Loucy (cell line): ENCODE data around the gene TTLL1.

Experiments used
- H2AFZ ChIP-seq: fragments of 200-600 bp; sonication (generic); 2 replicates; pipeline ENCODE4 v1.6.0; 2016; ENCODE audit warnings: antibody characterized with exemption, mild to moderate bottlenecking, low read length, moderate library complexity
- H3F3A ChIP-seq: fragments of 200-600 bp; 2 replicates; pipeline ENCODE4 v1.6.0; 2016; ENCODE audit warnings: antibody characterized with exemption, low read depth, mild to moderate bottlenecking
- H3K27me3 ChIP-seq: fragments of 200-600 bp; sonication (generic); 2 replicates; pipeline ENCODE4 v1.6.1; 2014; ENCODE audit warnings: low read length, mild to moderate bottlenecking; ENCODE audit not compliant: insufficient read depth, poor library complexity, severe bottlenecking
- H3K36me3 ChIP-seq: fragments of 200-600 bp; sonication (generic); 2 replicates; pipeline ENCODE4 v1.6.1; 2016; ENCODE audit warnings: low read length; ENCODE audit not compliant: insufficient read depth
- H3K4me1 ChIP-seq: fragments of 200-600 bp; sonication (generic); 2 replicates; pipeline ENCODE4 v1.5.1; 2014; ENCODE audit warnings: low read length, mild to moderate bottlenecking; ENCODE audit not compliant: insufficient read depth, poor library complexity, severe bottlenecking
- H3K4me2 ChIP-seq: fragments of 200-600 bp; sonication (generic); 2 replicates; pipeline ENCODE4 v1.6.0; 2014; ENCODE audit warnings: antibody characterized with exemption, low read length, low read depth, mild to moderate bottlenecking; ENCODE audit not compliant: poor library complexity, severe bottlenecking
- H3K4me3 ChIP-seq: fragments of 200-600 bp; sonication (generic); 2 replicates; pipeline ENCODE4 v1.5.1; 2014; ENCODE audit warnings: low read length, mild to moderate bottlenecking, mixed read lengths; ENCODE audit not compliant: poor library complexity, severe bottlenecking
- H3K79me2 ChIP-seq: fragments of 200-600 bp; sonication (generic); 2 replicates; pipeline ENCODE4 v1.6.1; 2014; ENCODE audit warnings: low read length; ENCODE audit not compliant: insufficient read depth
- H3K9ac ChIP-seq: fragments of 200-600 bp; sonication (generic); 2 replicates; pipeline ENCODE4 v1.6.0; 2014; ENCODE audit warnings: mild to moderate bottlenecking, low read depth, low read length, moderate library complexity; ENCODE audit not compliant: poor library complexity, severe bottlenecking
- H3K9me2 ChIP-seq: fragments of 200-600 bp; sonication (generic); replicated peaks from 2 replicates; pipeline ENCODE4 v1.6.1; 2016; ENCODE audit warnings: low read depth, low read length, mixed read lengths
- H3K9me3 ChIP-seq: fragments of 200-600 bp; sonication (generic); 2 replicates; pipeline ENCODE4 v1.6.1; 2014; ENCODE audit warnings: mild to moderate bottlenecking, antibody characterized with exemption, low read length, low read depth; ENCODE audit not compliant: insufficient read depth
- H4K20me1 ChIP-seq: fragments of 200-600 bp; sonication (generic); 2 replicates; pipeline ENCODE4 v1.6.0; 2014; ENCODE audit warnings: antibody characterized with exemption, low read length, mild to moderate bottlenecking; ENCODE audit not compliant: insufficient read depth, poor library complexity, severe bottlenecking
- EZH2phosphoT487 ChIP-seq: fragments of 200-600 bp; IDR thresholded peaks from 2 replicates; pipeline ENCODE4 v1.6.1; 2018; ENCODE audit warnings: antibody characterized with exemption, mild to moderate bottlenecking, moderate library complexity, borderline replicate concordance
- TF ChIP-seq, protein P1 (sequence below): fragments of 200-600 bp; sonication (generic); conservative IDR thresholded peaks from 2 replicates; pipeline ENCODE4 v1.5.1; 2014; ENCODE audit warnings: mild to moderate bottlenecking, antibody characterized with exemption, low read length

TTLL1 gene

DNA sequence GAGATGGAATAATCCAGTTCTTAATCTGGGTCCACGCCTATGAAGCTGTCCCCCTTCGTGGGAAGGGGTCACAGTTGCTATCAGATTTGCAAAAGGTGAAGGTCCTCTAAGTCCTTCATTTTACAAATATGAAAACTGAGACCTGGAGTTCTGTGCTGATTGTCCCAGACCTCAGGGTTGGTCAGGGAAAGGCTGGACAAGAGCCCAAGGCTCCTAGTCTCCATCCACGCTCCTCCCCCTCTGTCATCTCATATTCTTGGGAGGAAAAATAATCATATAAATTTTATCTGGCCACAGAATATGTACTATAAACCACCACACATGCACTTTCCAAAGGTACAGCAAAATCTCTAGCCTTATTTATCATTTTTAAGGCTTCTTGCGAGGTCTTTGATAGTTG, 79.7 kb downstream of the TTLL1 start:
- Histone ChIP-seq H3K9me3 (no peaks in the 10 kb centered on the region), H3K4me1 (peaks cover 54% of the 10 kb centered on the region), H3K4me3 (no peak overlapping the region), H3K9me2 (no peaks in the 10 kb centered on the region), H3F3A (0 out of 2 replicates have a peak, but pooled peaks cover 3% of the 10 kb centered on the region), H3K79me2 (peaks cover 98% of the 10 kb centered on the region), H3K27me3 (no peaks in the 10 kb centered on the region), H3K9ac (no peak overlapping the region), H3K4me2 (peak overlapping the region; percentile 23), H2AFZ (no peak overlapping the region), H3K36me3 (no peaks in the 10 kb centered on the region), H4K20me1 (peaks cover 79% of the 10 kb centered on the region)
- no peak for TF ChIP-seq EZH2phosphoT487
- TF ChIP-seq, protein P1, sequence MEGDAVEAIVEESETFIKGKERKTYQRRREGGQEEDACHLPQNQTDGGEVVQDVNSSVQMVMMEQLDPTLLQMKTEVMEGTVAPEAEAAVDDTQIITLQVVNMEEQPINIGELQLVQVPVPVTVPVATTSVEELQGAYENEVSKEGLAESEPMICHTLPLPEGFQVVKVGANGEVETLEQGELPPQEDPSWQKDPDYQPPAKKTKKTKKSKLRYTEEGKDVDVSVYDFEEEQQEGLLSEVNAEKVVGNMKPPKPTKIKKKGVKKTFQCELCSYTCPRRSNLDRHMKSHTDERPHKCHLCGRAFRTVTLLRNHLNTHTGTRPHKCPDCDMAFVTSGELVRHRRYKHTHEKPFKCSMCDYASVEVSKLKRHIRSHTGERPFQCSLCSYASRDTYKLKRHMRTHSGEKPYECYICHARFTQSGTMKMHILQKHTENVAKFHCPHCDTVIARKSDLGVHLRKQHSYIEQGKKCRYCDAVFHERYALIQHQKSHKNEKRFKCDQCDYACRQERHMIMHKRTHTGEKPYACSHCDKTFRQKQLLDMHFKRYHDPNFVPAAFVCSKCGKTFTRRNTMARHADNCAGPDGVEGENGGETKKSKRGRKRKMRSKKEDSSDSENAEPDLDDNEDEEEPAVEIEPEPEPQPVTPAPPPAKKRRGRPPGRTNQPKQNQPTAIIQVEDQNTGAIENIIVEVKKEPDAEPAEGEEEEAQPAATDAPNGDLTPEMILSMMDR: no peak

DNA sequence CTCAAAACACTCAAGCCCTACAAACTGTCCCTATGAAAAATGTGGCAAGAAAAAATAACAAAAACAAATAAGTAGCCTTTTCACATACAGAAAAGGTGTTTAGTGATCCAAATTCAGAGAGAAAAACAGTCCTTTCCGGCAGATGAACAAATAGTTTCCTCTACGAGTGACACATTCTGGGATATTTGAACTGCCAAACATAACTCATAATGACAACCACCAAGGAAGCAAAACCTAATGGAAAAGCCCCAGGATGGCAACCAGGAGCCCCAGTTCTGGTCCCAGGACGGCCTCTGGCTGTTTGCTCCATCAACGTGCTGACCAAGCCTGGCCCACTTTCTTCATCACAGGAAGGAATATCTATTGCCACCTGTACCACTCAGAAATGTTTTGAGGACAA, 80.3 kb downstream of the TTLL1 start:
- Histone ChIP-seq H3K4me3 (no peak overlapping the region), H4K20me1 (peaks cover 79% of the 10 kb centered on the region), H3K36me3 (no peaks in the 10 kb centered on the region), H3K9me2 (no peaks in the 10 kb centered on the region), H3K79me2 (peaks cover 98% of the 10 kb centered on the region), H3K9ac (no peak overlapping the region), H3K4me1 (peaks cover 58% of the 10 kb centered on the region), H3K9me3 (no peaks in the 10 kb centered on the region), H3K4me2 (peak overlapping the region; percentile 23), H3F3A (0 out of 2 replicates have a peak, but pooled peaks cover 3% of the 10 kb centered on the region), H2AFZ (no peak overlapping the region), H3K27me3 (no peaks in the 10 kb centered on the region)
- no peak for TF ChIP-seq EZH2phosphoT487
- TF ChIP-seq, protein P1: no peak

DNA sequence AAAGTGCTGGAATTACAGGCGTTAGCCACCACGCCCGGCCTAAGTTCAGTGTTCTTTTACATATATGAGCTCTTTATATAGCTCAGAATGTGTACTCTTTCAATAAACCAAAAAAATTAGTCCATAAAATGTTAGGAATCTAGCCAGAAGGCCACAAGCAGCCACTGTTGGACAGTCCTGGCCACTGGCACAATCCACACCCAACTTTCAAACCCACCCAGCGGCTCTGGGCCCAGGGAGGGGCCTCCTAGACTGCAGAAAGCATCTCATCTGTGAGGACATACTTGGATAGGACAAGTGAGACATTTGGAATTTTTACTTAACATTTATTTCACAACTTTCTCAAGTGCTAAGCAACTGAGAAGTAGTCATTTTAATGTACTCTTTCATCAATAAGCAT, 80.7 kb downstream of the TTLL1 start:
- Histone ChIP-seq H3K27me3 (no peaks in the 10 kb centered on the region), H3K4me1 (peaks cover 58% of the 10 kb centered on the region), H3F3A (0 out of 2 replicates have a peak, but pooled peaks cover 3% of the 10 kb centered on the region), H2AFZ (no peak overlapping the region), H3K9me2 (no peaks in the 10 kb centered on the region), H3K4me3 (no peak overlapping the region), H4K20me1 (peaks cover 79% of the 10 kb centered on the region), H3K9me3 (no peaks in the 10 kb centered on the region), H3K9ac (no peak overlapping the region), H3K4me2 (peak overlapping the region; percentile 23), H3K79me2 (peaks cover 98% of the 10 kb centered on the region), H3K36me3 (no peaks in the 10 kb centered on the region)
- TF ChIP-seq, protein P1: no peak
- no peak for TF ChIP-seq EZH2phosphoT487
